GM12892 (cell line): Measurements from ENCODE around the gene MN1.

ENCODE experiments used
- POLR2A ChIP-seq: IDR thresholded peaks from 2 replicates; pipeline ENCODE4 v1.6.1; 2011; ENCODE audit warnings: low read depth, low read length, control low read depth
- POLR2AphosphoS5 ChIP-seq: IDR thresholded peaks from 2 replicates; pipeline ENCODE4 v1.6.1; 2011; ENCODE audit warnings: low read depth, low read length, control low read depth
- TAF1 ChIP-seq: IDR thresholded peaks from 2 replicates; pipeline ENCODE4 v1.6.1; 2011; ENCODE audit warnings: low read depth, mild to moderate bottlenecking, control low read depth, low read length, borderline replicate concordance

DNA sequence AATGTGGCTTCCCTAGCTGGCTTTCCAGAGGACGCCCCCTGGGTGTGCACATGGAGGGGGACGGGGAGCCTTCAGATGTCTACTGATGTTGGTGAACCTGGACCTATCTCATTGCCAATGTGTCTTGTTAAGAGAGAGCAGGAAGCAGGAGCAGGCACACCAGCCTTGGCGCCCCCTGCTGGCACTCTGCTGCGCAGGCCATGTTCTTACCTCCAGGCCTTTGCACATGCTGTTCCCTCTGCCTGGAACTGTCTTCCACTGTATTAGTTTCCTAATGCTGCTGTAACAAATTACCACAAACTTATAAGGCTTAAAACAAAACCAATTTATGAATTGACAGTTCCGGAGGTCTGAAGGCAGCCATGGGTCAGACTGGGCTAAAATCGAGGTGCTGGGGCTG is 23.6 kb upstream of the MN1 start:
- TF ChIP-seq POLR2AphosphoS5 (no peak), POLR2A (no peak), TAF1 (no peak)
